T-helper 1 cell treated with Interleukin-12 subunit alpha and Interleukin-12 subunit beta and Interleukin-4 antibody, amounts not matched to agents 30 μg/mL and 1 μg/mL, for 36 hours (primary cell): ENCODE measurements around the gene SLAMF1.
"Not testable (repeated sequence)": the region's sequence is repeated elsewhere in the genome, so short reads cannot be mapped to it uniquely, and the experiment has no call there.

ENCODE experiments used
- H3K27ac Mint-ChIP-seq: one replicate; pipeline ENCODE4 v1.8.0; 2021; ENCODE audit warnings: mild to moderate bottlenecking, mixed read lengths
- H3K27me3 Mint-ChIP-seq: one replicate; pipeline ENCODE4 v1.8.0; 2021; ENCODE audit warnings: low read depth, mixed read lengths
- H3K36me3 Mint-ChIP-seq: one replicate; pipeline ENCODE4 v1.8.0; 2021; ENCODE audit warnings: low read depth, mixed read lengths
- H3K4me1 Mint-ChIP-seq: one replicate; pipeline ENCODE4 v1.8.0; 2021; ENCODE audit warnings: low read depth, mixed read lengths
- H3K4me3 Mint-ChIP-seq: one replicate; pipeline ENCODE4 v1.8.0; 2021; ENCODE audit warnings: mild to moderate bottlenecking, moderate library complexity, mixed read lengths
- H3K9me3 Mint-ChIP-seq: one replicate; pipeline ENCODE4 v1.8.0; 2021; ENCODE audit warnings: mixed read lengths

Gene SLAMF1

DNA sequence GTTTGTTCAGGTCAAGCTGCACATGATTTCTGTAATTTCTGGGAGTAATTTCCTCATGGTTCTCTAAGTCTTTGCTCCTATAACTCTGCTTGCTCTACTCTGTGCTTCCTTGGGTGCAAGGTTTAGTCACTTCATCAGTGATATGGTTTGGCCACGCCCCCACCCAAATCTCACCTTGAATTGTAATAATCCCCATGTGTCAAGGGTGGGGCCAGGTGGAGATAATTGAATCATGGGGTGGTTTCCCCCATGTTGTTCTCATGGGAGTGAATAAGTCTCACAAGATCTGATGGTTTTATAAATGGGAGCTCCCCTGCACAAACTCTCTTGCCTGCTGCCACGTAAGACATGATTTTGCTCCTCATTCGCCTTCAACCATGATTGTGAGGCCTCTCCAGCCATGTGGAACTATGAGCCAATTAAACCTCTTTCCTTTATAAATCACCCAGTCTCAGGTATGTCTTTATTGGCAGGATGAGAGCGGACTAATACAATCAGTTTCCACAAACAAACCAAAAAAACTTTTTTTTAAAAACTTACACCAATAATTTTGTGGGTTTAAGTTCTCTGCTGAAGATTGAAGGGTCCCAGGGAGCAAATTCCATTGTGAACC is 19.1 kb downstream of the SLAMF1 start:
- Mint-ChIP-seq H3K27ac (peak overlapping the region; percentile 99), H3K4me1 (peaks cover 91% of the 10 kb centered on the region), H3K4me3 (peak overlapping the region; percentile 87), H3K36me3 (peaks cover 83% of the 10 kb centered on the region)
- H3K9me3 Mint-ChIP-seq, H3K27me3 Mint-ChIP-seq: not testable (repeated sequence)

- peak overlapping the region; percentile 87 for H3K4me3 Mint-ChIP-seq
- H3K4me1 Mint-ChIP-seq = peaks cover 94% of the 10 kb centered on the region
- H3K36me3 Mint-ChIP-seq = peaks cover 85% of the 10 kb centered on the region
- H3K27ac Mint-ChIP-seq = peak overlapping the region; percentile 99
- no peaks in the 10 kb centered on the region for H3K9me3 Mint-ChIP-seq
- H3K27me3 Mint-ChIP-seq = no peaks in the 10 kb centered on the region
Measured at GRCh38 chr1:160626509-160627342, 20.1 kb downstream of the SLAMF1 start.

DNA sequence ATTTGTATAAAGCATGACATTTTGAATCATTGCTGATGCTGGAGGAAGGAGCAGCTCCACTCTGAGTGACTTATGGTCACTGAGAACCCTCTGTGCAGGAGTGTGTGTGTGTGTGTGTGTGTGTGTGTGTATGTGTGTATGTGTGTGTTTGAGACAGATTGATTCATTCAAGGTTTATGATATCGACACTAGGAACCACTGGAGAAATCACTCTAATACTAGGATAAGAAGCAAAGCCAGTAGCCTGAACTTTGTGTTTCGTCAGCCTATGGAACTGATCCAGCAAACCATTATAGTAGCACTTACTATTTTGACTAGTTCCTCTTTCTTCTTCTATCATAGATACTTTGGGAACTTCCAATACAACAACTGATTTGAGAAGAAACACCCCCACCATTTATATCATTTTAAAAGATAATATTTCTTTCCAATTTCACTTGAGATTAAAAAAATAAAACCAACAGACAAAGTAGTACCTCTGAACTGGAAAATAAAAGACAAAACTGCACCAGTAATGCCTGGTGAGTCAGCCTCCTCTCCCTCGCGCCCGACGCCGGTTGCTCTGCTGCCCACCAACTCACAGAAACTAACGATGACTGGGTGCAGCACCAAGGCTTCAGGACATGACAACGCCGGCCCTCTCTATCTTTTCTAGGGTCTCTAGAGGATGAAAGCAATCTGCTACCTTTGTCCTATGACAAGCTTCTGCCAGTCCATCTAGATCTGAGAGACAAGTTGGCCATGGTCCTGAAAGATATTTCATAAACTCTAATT is 20.9 kb downstream of the SLAMF1 start:
- H3K27ac Mint-ChIP-seq = peak overlapping the region; percentile 99
- H3K36me3 Mint-ChIP-seq = peaks cover 82% of the 10 kb centered on the region
- H3K4me3 Mint-ChIP-seq = peak overlapping the region; percentile 87
- no peaks in the 10 kb centered on the region for H3K27me3 Mint-ChIP-seq
- no peaks in the 10 kb centered on the region for H3K9me3 Mint-ChIP-seq
- H3K4me1 Mint-ChIP-seq = peaks cover 92% of the 10 kb centered on the region

- H3K4me3 Mint-ChIP-seq = peak overlapping the region; percentile 45
- H3K27me3 Mint-ChIP-seq = no peaks in the 10 kb centered on the region
- peak overlapping the region; percentile 99 for H3K27ac Mint-ChIP-seq
- H3K9me3 Mint-ChIP-seq = no peaks in the 10 kb centered on the region
- peaks cover 88% of the 10 kb centered on the region for H3K4me1 Mint-ChIP-seq
- H3K36me3 Mint-ChIP-seq = peaks cover 78% of the 10 kb centered on the region
Measured at GRCh38 chr1:160625321-160625720, 21.5 kb downstream of the SLAMF1 start.

DNA sequence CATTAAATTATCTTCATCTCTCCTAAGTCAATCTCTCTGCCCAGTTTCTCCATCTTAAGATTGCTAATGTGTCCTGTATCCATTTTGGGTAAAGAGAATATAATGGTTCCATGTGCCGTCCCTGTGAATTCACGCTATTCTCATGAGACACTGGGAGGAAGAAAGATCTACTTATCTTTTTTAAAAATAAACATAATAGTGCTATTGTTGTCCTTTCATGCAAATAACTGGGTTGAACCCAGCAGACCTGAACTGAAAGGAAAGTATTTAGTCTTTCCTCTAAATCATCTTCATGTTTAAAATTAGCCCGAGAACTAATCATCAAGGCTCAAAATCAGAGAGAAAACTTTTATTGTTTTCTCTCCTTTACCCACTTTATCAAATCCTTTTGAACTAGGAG is 22.4 kb downstream of the SLAMF1 start:
- peak overlapping the region; percentile 47 for H3K4me3 Mint-ChIP-seq
- peaks cover 80% of the 10 kb centered on the region for H3K36me3 Mint-ChIP-seq
- no peaks in the 10 kb centered on the region for H3K27me3 Mint-ChIP-seq
- H3K9me3 Mint-ChIP-seq = no peaks in the 10 kb centered on the region
- H3K4me1 Mint-ChIP-seq = peaks cover 86% of the 10 kb centered on the region
- H3K27ac Mint-ChIP-seq = peak overlapping the region; percentile 99

DNA sequence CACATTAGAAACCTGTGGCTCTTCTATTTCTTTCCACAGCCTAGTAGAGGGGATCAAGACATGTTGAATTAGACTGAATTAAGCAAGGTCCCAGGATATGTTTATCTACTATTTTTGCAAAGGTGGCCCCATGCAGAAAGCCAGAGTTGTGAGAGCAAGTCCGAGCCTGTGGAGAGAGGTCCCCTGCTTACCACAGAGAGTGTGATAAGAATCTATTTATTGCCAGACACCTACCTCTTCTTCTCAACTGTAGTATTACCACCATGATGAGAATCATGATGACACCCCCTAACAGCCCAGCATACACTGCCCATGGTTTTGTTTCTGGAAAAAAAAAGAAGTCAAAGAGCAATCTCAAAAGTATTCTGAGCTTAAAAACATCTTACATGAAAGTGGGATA is 23.0 kb downstream of the SLAMF1 start:
- Mint-ChIP-seq H3K27me3 (no peaks in the 10 kb centered on the region), H3K4me3 (peak overlapping the region; percentile 47), H3K36me3 (peaks cover 84% of the 10 kb centered on the region), H3K27ac (peak overlapping the region; percentile 99), H3K9me3 (peaks cover 5% of the 10 kb centered on the region), H3K4me1 (peaks cover 87% of the 10 kb centered on the region)

DNA sequence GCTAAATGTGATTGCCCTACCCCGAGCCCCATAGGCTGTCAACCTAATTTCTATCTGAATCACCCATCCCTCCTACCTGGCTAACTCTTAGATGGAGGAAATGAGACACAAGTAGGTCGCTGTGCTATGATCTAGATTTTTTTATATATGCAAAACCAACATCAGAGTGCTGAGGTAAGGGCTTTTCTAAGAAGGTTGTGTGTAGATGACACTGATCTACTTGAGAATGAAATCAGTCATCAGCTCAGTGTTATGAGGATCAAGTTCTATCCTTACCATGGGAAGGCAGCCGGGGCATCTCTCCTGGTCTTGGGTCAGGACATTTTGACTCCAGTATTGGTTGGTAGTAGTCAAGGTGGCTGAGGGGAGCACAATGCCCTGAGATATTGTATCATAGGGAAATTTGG is 23.6 kb downstream of the SLAMF1 start:
- Mint-ChIP-seq H3K36me3 (peaks cover 82% of the 10 kb centered on the region), H3K27ac (peak overlapping the region; percentile 99), H3K9me3 (peaks cover 7% of the 10 kb centered on the region), H3K4me3 (peak overlapping the region; percentile 79), H3K4me1 (peaks cover 84% of the 10 kb centered on the region), H3K27me3 (no peaks in the 10 kb centered on the region)

- Mint-ChIP-seq H3K4me1 (peaks cover 82% of the 10 kb centered on the region), H3K36me3 (peaks cover 81% of the 10 kb centered on the region), H3K27ac (peak overlapping the region; percentile 99), H3K9me3 (peaks cover 7% of the 10 kb centered on the region), H3K4me3 (peak overlapping the region; percentile 16), H3K27me3 (no peaks in the 10 kb centered on the region)
Measured at GRCh38 chr1:160622501-160623226, 24.2 kb downstream of the SLAMF1 start.

DNA sequence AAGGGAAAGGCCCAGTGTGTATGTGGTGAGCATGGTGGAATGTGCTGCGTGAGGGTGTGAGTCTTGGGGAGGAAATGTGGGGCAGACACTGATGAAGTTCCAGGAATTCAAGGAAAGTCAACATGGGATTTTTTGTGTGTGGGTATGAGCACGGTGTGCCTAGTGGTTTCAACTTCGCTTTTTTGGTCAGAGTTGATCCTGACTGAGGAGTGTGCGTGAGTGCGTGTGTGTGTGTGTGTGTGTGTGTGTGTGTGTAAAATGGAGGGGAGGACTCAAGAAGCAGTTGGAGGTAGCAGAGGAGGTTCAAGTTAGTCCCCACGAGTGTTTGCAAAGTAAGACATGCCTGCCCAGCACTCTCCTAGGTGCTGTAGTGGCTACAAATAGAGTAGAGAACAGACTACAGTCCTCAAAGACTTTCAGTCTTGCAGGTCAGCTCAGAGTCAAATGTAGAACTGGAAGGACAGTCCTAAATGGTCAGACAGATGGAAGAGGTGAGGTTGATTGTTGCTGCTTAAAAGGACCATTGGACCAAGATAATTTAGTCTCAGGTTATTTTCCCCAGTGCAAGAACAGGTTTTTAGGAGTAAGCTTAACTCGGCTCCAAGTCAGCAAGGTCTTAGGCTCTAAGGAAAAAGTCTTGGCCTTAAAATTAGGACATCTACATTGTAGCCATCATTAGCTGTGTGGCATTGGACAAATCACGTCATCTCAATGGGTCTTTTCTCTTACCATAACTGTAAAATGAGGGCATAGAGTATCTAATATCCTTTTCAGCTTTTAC is 25.0 kb downstream of the SLAMF1 start:
- Mint-ChIP-seq H3K27ac (peak overlapping the region; percentile 99), H3K27me3 (no peaks in the 10 kb centered on the region), H3K4me1 (peaks cover 77% of the 10 kb centered on the region), H3K4me3 (peak overlapping the region; percentile 30), H3K36me3 (peaks cover 78% of the 10 kb centered on the region), H3K9me3 (peaks cover 7% of the 10 kb centered on the region)

- H3K4me3 Mint-ChIP-seq = peak overlapping the region; percentile 30
- H3K27ac Mint-ChIP-seq = peak overlapping the region; percentile 99
- peaks cover 74% of the 10 kb centered on the region for H3K36me3 Mint-ChIP-seq
- H3K4me1 Mint-ChIP-seq = peaks cover 70% of the 10 kb centered on the region
- peaks cover 7% of the 10 kb centered on the region for H3K9me3 Mint-ChIP-seq
- no peaks in the 10 kb centered on the region for H3K27me3 Mint-ChIP-seq
Measured at GRCh38 chr1:160620942-160621632, 25.8 kb downstream of the SLAMF1 start.

DNA sequence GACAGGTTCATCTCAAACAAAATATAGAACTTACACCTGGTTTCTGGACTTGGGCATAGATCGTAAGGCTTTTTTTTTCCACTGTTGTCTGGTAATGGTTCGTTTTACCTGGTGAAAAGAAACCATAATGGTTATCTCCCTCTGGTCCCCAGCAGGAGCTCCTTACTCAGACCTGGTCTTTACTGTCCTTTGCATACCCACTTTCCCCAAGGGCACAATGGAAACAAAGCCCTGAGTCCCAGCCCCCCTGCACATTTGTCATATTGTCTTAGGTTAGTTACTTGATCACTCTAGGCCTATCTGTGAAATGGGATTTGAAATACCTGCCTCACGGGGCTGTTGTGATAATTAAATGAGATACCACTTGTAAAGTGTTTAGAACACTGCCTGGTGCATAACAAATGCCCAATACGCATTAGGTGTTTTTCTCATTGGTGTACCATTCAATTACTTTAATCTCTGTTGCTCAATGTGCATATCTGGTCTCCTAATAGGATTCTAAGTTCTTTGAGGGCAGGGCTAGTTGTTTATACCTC is 27.0 kb downstream of the SLAMF1 start:
- Mint-ChIP-seq H3K27ac (peak overlapping the region; percentile 24), H3K9me3 (peaks cover 7% of the 10 kb centered on the region), H3K4me3 (no peak overlapping the region), H3K27me3 (no peaks in the 10 kb centered on the region), H3K36me3 (peaks cover 70% of the 10 kb centered on the region), H3K4me1 (peaks cover 61% of the 10 kb centered on the region)

DNA sequence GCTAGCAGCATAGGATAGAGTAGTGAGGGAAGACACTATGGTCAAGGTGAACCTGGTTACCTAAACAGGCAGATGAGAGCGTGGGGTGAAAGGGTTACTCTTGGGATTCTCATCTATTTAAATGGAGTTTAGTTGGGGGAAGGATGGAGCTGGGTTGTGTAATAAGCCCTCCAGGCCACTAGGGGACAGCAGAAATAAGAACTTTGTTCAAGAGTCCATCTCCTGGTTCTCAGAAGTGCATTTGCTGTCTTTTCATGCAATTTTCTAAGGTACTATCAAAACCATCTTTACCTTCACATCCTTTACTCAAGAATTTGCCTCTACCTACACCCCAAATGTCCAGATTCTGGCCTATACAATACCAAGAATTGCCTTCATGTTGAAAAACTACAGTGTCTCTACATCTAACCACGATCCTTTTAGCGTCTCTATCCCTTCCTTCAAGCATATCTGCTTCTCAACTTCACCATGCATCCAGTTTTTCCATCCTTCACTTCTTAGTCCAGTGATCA is 28.0 kb downstream of the SLAMF1 start:
- Mint-ChIP-seq H3K27ac (peak overlapping the region; percentile 74), H3K9me3 (peaks cover 7% of the 10 kb centered on the region), H3K36me3 (peaks cover 66% of the 10 kb centered on the region), H3K4me3 (peak overlapping the region; percentile 6), H3K27me3 (no peaks in the 10 kb centered on the region), H3K4me1 (peaks cover 58% of the 10 kb centered on the region)

DNA sequence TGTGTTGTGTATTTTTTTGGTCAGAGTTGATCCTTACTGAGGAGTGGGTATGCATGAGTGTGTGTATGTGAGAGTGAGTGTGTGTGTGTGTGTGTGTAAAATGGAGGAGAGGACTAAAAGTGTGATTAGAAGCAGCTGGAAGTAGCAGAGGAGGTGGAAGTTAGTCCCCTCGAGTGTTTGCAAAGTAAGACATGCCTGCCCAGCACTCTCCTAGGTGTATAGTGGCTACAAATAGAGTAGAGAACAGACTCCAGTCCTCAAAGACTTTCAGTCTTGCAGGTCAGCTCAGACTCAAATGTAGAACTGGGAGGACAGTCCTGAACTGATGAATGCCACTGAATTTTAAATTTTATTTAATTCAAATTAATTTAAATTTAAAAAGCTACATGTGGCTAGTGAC is 28.5 kb downstream of the SLAMF1 start:
- Mint-ChIP-seq H3K4me3 (no peak overlapping the region), H3K27me3 (no peaks in the 10 kb centered on the region), H3K9me3 (peaks cover 7% of the 10 kb centered on the region), H3K27ac (peak overlapping the region; percentile 43), H3K4me1 (peaks cover 56% of the 10 kb centered on the region), H3K36me3 (peaks cover 65% of the 10 kb centered on the region)
